Upper lobe of left lung (tissue), 4 donors: Measurements from ENCODE around the gene MTCL1.

ENCODE experiments used
- EP300 ChIP-seq, 4 donors: sonication (generic); formaldehyde crosslinking; IDR thresholded peaks; one replicate each; pipeline ENCODE4 v1.5.1; 2017; ENCODE audit warnings: antibody characterized with exemption in 4 of 4, control low read depth in 2 of 4
- POLR2A ChIP-seq, 4 donors: fragments of 450-650 bp; IDR thresholded peaks; one replicate each; pipeline ENCODE4 v1.5.1; 2016 to 2017; ENCODE audit warnings: antibody characterized with exemption in 4 of 4, mild to moderate bottlenecking in 2 of 4
- TF ChIP-seq, protein P1 (sequence below), 6 experiments: fragments of 450-650 bp in 4 of 6; fragments of 200-600 bp in 2 of 6; sonication (generic) in 2 of 6; IDR thresholded peaks; one replicate each; pipeline ENCODE4 v1.5.1; 2016 to 2019; ENCODE audit warnings: antibody characterized with exemption in 6 of 6

DNA sequence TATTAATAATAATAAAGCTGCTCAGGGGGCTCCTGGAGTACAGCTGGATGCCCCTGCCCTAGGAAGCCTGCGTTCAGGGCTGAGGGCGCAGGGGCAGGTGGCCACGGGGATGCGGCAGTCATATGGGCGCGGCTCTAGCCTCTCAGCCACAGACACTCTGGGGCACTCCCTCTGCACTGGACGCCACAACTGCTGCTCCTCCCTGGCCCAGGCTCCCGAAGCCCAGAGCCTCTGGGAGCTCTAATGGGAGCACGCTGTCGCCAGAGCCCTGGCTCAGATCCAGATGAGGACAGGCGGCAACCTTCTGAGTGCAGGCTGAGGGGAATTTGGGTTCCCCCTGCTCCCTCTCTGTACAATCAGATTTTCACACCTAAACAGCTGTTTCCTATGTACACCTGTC, 93.6 kb downstream of the MTCL1 start:
- TF ChIP-seq, protein P1, sequence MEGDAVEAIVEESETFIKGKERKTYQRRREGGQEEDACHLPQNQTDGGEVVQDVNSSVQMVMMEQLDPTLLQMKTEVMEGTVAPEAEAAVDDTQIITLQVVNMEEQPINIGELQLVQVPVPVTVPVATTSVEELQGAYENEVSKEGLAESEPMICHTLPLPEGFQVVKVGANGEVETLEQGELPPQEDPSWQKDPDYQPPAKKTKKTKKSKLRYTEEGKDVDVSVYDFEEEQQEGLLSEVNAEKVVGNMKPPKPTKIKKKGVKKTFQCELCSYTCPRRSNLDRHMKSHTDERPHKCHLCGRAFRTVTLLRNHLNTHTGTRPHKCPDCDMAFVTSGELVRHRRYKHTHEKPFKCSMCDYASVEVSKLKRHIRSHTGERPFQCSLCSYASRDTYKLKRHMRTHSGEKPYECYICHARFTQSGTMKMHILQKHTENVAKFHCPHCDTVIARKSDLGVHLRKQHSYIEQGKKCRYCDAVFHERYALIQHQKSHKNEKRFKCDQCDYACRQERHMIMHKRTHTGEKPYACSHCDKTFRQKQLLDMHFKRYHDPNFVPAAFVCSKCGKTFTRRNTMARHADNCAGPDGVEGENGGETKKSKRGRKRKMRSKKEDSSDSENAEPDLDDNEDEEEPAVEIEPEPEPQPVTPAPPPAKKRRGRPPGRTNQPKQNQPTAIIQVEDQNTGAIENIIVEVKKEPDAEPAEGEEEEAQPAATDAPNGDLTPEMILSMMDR (IDR thresholded peaks at IDR 0.05), result no peak
- TF ChIP-seq EP300 (IDR thresholded peaks at IDR 0.05) (no peak), POLR2A (IDR thresholded peaks at IDR 0.05) (no peak)
